Hematopoietic multipotent progenitor cell treated with erythropoietin and hydrocortisone succinate and interleukin-3 and kit ligand, for 6 days (in vitro differentiated cells): Measurements from ENCODE around the gene FASTKD1.
A peak's percentile ranks its signal among the peaks of the same experiment; 100 is the strongest.

Source experiments
- DNase-seq: peaks from one replicate; pipeline ENCODE4 v3.0.0-alpha.2; 2015

Gene FASTKD1

DNA sequence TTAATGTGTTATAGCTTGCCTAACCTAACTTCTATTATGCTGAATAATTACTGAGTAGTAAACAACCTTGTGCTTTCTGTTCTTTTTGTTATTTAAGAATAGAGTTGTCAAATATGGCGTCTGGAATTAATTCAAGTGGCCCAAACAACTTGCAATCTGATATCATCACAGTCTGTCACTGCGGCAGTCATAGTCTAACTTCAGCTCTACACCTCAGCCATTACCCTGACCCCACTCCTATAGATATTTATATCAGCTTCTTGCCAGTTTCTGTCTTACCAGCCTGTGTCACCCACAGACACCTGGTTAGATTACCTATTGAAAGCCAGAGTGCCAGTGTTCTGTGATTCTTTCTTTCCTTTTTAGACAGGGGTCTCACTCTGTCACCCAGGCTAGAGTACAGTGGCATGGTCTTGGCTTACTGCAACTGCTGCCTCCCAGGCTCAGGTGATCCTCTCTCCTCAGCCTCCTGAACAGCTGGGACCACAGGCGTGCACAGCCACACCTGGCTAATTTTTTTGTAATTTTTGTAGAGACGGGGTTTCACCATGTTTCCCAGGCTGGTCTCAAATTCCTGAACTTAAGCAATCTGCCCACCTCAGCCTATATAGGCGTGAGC, 78.2 kb downstream of the FASTKD1 start:
- no peak for DNase-seq

- no peak for DNase-seq
These were observed 80.3 kb downstream of the FASTKD1 start for GRCh38 chr2:169493360-169493759.

DNA sequence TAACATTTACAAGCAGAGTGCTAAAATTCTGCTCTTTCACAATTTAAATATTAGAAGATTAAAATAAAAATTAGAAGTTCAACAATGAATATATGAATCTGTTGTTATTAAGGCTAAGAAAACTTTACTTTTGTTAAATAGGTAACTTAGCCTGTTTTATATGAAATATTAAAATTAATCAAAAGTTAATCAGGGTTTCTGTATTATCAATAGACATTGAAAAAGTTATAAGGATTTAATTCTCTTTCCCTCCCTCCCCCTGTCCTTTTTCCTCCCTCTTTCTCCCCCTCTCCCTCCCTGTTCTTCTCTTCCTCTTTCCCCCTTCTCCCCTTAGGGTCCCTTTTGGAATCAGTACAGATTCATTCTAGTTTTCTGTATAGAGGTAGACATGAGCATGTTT, 82.3 kb downstream of the FASTKD1 start:
- DNase-seq = no peak

DNA sequence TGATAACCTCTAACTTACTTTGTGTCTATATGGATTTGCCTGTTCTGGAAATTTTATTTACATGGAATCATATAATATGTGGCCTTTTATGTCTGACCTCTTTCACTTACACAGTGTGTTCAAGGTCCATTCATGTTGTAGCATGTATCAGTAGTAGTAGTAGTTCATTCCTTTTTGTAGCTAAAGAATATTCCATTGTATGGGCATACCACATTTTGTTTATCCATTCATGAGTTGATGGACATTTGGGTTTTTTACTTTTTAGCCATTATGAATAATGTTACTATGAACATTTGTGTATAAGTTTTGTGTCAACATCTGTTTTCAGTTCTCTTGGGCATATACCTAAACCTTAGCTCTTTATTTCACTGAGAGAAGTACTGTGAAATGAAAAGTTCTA, 82.8 kb downstream of the FASTKD1 start:
- no peak for DNase-seq

DNA sequence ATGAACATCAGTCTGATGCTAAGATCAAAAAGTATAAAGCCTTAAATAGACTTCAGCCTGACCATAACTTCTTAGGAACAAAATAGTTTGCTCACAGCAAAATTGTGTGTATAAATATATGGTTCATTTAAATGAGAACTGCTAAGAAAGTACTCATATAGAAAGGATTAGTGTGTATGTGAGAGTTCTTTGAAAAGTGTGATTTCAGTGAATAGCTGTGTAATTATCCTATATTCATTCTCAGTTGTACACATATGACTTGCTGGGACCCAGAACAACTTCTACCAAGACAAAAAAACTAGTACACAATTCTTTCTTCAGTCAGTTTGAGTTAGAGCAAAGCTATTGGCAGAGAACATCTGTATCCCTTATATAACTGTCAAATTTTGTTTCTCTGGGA, 87.2 kb downstream of the FASTKD1 start:
- no peak for DNase-seq

GRCh38 chr2:169485650-169486138, 88.0 kb downstream of the FASTKD1 start:
- no peak for DNase-seq

GRCh38 chr2:169480079-169480465, 93.6 kb downstream of the FASTKD1 start:
- DNase-seq = peak; percentile 7
